Measurements from ENCODE around the gene GFOD1.
"Not testable (repeated sequence)": the region's sequence is repeated elsewhere in the genome, so short reads cannot be mapped to it uniquely, and the experiment has no call there.

The GFOD1 gene

DNA sequence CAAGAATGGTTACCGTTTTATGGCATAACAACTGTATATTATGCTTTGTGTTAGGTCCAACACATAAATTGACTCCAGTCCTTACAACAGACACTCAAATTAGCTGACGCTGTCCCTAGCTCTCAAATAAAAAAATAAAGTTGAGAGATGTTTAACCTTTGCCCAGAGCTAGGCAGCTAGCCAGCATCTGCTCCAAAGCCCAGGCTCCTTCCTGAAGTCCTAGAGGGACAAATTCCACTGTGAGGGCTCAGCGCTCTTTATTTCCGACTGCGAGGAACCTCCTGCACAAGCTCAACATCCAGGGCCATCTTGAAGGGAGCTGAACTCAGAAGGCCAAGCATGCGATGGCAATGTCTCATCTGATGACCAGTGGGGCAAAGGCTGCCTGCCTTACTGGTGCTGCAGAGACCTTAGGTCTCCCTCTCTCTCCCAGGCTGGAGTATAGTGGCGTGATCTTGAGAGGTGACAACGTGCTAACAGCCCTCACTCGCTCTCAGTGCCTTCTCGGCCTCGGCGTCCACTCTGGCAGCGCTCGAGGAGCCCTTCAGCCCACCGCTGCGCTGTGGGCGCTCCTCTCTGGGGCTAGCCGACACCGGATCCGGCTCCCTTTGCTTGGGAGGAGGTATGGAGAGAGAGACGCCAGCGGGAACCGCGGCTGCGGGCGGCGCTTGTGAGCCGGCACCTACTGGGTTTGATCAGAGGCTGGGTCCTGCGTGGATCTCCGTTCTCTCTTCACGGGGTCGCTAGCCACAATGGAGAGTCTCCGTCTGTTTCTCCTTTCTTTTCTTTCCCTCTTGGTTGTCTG, 24.7 kb upstream of the GFOD1 start:
- DNase-seq (ENCODE audit: low spot score), result no peak

DNA sequence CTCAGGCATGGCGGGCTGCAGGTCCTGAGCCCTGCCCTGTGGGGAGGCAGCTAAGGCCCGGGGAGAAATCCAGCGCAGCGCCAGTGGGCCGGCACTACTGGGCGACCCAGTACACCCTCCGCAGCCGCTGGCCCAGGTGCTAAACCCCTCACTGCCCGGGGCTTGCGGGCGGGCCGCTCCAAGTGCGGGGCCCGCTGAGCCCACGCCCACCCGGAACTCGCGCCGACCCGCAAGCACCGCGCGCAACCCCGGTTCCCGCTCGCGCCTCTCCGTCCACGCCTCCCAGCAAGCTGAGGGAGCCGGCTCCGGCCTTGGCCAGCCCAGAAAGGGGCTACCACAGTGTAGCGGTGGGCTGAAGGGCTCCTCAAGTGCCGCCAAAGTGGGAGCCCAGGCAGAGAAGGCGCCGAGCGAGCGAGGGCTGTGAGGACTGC, 23.8 kb upstream of the GFOD1 start:
- DNase-seq (ENCODE audit: low spot score), result not testable (repeated sequence)

DNA sequence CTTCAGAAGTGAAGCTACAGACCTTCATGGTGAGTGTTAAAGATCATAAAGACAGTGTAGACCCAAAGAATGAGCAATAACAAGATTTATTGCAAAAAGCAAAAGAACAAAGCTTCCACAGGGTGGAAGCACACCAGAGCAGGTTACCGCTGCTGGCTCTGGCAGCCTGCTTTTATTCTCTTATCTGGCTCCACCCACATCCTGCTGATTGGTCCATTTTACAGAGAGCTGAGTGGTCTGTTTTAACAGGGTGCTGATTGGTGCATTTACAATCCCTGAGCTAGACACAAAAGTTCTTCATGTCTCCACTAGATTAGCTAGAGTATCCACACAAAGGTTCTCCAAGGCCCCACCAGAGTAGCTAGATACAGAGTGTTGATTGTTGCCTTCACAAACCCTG, 23.0 kb upstream of the GFOD1 start:
- not testable (repeated sequence) for DNase-seq (ENCODE audit: low spot score)

GRCh38 chr6:13508711-13509705, 21.6 kb upstream of the GFOD1 start:
- DNase-seq (ENCODE audit: low spot score), result no peak

DNA sequence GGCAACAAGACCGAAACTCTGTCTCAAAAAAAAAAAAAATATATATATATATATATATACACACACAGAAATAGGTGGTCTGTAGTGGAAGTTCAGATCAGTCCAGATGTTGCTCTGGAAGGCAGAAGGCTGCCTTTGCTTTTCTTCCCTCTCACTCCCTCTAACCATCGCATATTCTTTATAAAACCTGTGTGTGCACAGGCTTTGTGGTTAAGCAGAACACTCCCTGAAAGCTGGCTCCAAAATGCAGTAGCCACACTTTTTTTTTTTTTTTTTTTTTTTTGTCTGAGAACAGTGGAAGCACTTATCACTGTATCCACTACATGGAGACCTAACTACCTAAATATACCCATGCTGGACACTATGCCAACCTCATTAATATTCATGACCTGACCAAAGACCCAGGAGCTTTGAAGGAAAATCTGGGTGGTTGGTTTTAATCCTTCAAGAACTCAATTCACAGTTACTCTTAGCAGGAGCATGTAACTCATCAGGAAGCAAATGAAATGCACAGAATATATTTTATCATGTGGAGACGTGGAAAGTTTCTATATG, 20.0 kb upstream of the GFOD1 start:
- no peak for DNase-seq (ENCODE audit: low spot score)

- DNase-seq (ENCODE audit: low spot score), result no peak
Observed at GRCh38 chr6:13505345-13505734, 17.9 kb upstream of the GFOD1 start.

- DNase-seq (ENCODE audit: low spot score), result no peak
Observed at GRCh38 chr6:13504611-13505344, 17.4 kb upstream of the GFOD1 start.

DNA sequence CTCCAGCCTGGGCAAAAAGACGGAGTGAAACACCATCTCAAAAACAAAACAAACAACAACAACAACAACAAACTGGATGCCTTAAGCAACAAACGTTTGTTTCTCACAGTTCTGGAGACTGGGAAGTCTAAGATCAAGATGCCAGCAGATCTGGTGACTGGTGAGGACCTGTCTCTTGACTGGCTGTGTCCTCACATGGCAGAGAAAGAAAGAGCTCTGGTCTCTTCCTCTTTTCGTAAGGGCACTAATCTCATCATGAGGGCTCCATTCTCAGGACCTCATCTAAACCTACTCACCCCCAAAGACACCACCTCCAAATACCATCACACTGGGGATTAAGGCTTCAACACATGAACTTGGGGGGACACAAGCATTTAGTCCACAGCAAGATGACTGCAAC, 13.5 kb upstream of the GFOD1 start:
- no peak for DNase-seq (ENCODE audit: low spot score)

DNA sequence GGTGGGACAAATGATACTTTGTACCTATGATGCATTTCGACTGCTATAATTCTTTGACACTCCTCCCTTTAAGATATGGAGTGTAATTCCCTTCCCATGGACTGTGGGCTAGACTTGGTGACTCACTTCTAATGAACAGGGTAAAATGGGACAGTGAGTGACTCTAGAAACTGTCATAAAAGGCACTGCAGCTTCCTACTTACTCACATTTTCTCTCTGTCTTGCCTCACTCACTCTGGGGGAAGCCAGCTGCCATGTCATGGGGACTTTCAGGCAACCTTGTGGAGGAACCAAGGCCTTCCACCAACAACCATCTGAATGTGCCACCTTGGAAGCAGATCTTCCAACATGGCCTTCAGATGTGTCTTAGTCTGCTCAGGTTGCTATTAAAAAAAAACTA, 12.9 kb upstream of the GFOD1 start:
- DNase-seq (ENCODE audit: low spot score), result no peak

DNA sequence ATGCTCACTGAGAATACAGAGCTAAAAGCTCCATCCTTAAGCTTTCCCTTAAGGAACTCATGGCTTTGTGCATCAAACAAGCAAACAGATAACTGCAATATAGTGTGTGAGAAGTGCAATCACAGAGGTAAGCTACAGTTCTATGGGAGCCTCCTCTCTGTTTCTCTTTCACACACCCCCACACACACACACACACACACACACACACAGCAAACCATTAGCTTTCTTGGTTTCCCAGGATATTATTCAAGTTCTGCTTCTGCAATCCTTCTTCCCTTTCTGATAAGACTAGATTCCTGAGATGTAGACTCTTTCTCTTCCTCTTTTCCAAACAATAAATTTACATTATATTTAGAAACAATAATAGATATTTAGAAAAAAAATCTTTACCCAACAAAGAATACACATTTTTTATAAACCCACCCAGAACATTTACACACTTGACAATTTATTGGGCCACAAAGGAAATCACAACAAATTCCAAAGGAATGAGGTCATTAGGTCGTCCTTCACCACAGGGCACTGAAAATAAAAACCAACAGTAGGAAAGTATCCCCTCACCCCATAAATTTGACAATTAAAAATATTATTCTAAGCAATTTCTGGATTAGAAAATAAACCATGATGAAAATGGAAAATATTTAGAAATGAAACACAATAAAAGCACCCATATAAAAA, 9.3 kb upstream of the GFOD1 start:
- no peak for DNase-seq (ENCODE audit: low spot score)

GRCh38 chr6:13495818-13496217, 8.4 kb upstream of the GFOD1 start:
- DNase-seq (ENCODE audit: low spot score), result no peak

- DNase-seq (ENCODE audit: low spot score), result no peak
Observed at GRCh38 chr6:13495112-13495776, 7.8 kb upstream of the GFOD1 start.

- no peak for DNase-seq (ENCODE audit: low spot score)
Observed at GRCh38 chr6:13494137-13494536, 6.7 kb upstream of the GFOD1 start.

DNA sequence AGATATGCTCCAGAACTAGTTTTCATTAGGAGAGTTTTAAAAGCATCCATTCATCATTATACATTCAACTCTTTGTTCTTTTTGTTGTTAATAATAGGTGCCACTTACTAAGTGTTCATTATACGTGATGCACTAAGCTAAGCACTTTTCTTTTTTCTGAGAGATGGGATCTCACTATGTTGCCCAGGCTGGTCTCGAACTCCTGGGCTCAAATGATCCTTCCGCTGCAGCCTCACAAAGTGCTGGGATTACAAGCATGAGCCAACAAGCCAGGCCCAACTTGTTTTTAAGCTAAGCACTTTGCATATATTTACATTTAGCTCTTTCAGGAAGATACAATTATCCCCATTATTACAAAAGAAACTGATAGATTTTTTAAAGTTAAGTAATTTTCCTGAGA, 5.7 kb upstream of the GFOD1 start:
- no peak for DNase-seq (ENCODE audit: low spot score)

GRCh38 chr6:13492357-13492756, 5.0 kb upstream of the GFOD1 start:
- no peak for DNase-seq (ENCODE audit: low spot score)

- no peak for DNase-seq (ENCODE audit: low spot score)
Observed at GRCh38 chr6:13491538-13491937, 4.1 kb upstream of the GFOD1 start.

DNA sequence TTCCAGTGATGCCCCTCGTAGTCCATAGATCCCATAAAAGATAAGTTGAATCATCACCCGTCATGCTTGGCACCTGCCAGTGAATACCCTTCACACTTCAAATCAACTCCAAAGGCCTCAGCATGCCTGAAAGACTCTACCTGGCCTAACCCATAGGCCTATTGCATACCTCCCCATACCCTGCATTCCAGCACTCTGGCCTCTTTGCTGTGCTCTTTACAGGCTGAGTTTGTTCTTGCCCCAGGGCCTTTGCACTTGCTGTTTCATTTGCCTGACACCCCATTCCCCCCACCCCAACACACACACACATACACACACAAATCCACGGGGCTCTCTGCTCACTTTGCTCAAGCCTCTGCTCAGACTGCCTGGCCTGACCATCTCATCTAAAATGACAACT, 3.0 kb upstream of the GFOD1 start:
- no peak for DNase-seq (ENCODE audit: low spot score)

DNA sequence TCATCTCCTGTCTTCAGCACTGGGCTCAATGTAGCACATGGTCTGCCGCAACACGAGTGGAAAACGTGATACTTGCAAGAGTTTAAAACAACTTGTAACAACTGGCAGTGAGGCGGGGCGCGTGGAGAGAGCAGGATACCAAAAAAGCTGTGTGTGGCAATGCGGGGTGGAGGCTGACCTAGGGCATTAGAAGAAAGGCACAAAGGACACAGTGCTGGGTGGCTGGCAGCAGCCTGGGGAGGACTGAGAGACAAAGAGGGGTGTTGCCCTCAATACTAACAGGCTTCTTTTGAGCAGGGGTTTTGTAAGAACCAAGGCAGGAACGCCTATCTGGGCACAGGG, 1.5 kb upstream of the GFOD1 start:
- no peak for DNase-seq (ENCODE audit: low spot score)

DNA sequence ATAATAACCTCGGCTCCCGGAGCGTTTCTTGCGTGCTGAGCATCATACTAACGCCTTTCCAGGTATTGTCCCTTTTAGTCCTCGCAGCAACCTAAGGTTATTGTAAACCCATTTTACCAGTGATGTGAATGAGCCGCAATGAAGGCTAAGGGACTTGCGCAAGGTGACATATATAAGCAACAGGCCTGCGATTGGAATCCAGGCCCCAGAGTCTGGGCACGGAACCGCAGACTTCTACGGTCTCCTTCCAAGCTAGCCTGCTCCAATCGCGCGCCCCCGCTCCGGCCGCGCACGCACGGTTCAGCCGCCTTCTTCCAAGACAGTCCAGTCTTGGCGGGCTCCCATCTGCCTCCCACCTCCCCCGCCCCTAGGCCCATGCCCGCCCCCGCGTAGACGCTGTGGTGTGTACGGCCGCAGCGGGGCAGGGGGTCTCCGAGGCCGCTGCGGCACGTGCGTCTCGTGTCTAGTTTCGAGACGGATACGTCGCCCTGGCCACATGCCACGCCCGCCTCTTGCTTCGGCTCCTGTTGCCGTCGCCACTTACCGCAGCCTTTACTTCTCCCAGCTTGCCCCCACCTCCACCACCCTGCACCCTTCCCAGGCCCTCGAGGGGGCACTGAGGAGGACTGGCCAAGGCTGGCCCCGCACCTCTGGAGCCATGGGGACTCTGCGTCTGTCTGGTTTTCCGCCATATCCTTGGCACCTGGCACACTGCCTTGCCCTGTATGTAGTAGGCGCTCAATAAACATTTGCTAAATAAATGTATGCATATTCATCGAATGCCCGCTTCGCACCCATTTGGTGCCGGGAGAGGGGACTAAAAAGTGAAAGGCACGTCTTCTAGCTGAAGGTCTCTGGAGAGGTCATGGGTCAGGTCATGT, 855 bp upstream of the GFOD1 start:
- DNase-seq (ENCODE audit: low spot score), result no peak

DNA sequence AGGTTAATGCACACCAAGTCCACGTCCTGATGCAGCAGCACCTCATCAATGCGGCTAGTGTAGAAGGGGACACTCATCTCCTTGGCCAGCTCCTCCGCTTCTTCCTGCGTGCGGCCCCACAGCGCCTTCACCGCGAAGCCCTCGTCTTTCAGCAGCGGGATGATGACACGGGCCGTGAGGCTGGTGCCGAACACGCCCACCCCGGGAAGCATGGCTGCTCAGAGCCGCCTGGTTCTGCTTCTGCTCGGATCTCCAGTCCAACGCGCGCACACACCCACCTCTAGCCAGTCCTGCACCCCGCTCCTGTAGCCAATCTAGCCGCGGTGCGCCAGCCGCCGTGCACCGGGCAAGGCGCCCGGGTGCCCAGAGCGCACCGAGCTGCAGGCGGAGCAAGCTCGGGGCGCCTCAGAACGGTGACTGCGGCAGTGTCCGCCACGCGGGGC, 700 bp downstream of the GFOD1 start:
- peak; percentile 59 for DNase-seq (ENCODE audit: low spot score)
